Mammary epithelial cell (primary cell): ENCODE data around the gene ZSCAN22.

ENCODE experiments used
- CTCF ChIP-seq, 2 donors: IDR thresholded peaks in 1 of 2; conservative IDR thresholded peaks in 1 of 2; 2 replicates each; pipeline ENCODE4 v1.5.1; 2011 to 2012; ENCODE audit warnings: inconsistent platforms in 2 of 2, low read length in 2 of 2, mild to moderate bottlenecking in 2 of 2, control low read depth in 1 of 2, low read depth in 1 of 2; ENCODE audit not compliant: insufficient read depth in 1 of 2; ENCODE audit errors: extremely low read depth in 1 of 2
- EZH2 ChIP-seq: IDR thresholded peaks from 2 replicates; pipeline ENCODE4 v1.6.1; 2012; ENCODE audit warnings: low read length, inconsistent platforms, borderline replicate concordance

GRCh38 chr19:58315580-58315979 is 11.2 kb upstream of the ZSCAN22 start:
- TF ChIP-seq CTCF (conservative IDR thresholded peaks at IDR 0.05 in 1 of 2, IDR thresholded peaks at IDR 0.05 in 1 of 2; ENCODE audit: extremely low read depth in 1 of 2, insufficient read depth in 1 of 2, low read depth in 1 of 2, low read length in 2 of 2) = no peak
- no peak for TF ChIP-seq EZH2
